SK-MEL-5 (cell line): Measurements from ENCODE around the gene SPSB3. TPM values are rescaled to one million over a fixed set of nuclear protein-coding genes. Genes with fewer than 3 reads are reported as not detected.
"Not testable (repeated sequence)": the region's sequence is repeated elsewhere in the genome, so short reads cannot be mapped to it uniquely, and the experiment has no call there.

Experiments used
- DNase-seq: peaks from one replicate; pipeline ENCODE4 v3.0.0-alpha.2; 2016; ENCODE audit warnings: low read depth, low spot score
- in situ Hi-C: cut with HindIII; loops from 2 replicates; pipeline ENCODE4 v1.10.0; 2016; ENCODE audit warnings: low sequenced_read_pairs, high pct_unique_total_duplicates, low pct_unique_long_range_greater_than_20kb
- small RNA-seq, 2 experiments: library from RNA; depleted of rRNA; stranded (forward); fragments of <200 nt; gene quantifications; one replicate each; pipeline ENCODE3, GENCODE V24; 2014
- total RNA-seq: library from RNA; depleted of rRNA; stranded (reverse); fragments of >200 nt; shearing (Covaris generic); gene quantifications from 2 replicates; pipeline ENCODE4 v1.2.3, GENCODE V29; 2014; rRNA removed

Gene SPSB3
- total RNA-seq, 1 experiment from 2014 or later, result 13.1 TPM

GRCh38 chr16:1734816-1735215 lies 47.6 kb downstream of the SPSB3 start:
- in situ Hi-C loops, result no loop called here
- no peak for DNase-seq

- DNase-seq, result no peak
- in situ Hi-C loops, result no loop called here
Observed at GRCh38 chr16:1734123-1734522, 48.2 kb downstream of the SPSB3 start.

- DNase-seq, result not testable (repeated sequence)
Observed at GRCh38 chr16:1732551-1732987, 49.8 kb downstream of the SPSB3 start.

GRCh38 chr16:1732071-1732470 lies 50.3 kb downstream of the SPSB3 start:
- in situ Hi-C loops, result no loop called here
- DNase-seq, result no peak

More at GRCh38 chr16:1732551-1732987, 49.8 kb downstream of the SPSB3 start:
- in situ Hi-C loops, result not testable (repeated sequence)

- DNase-seq, result no peak
- in situ Hi-C loops, result no loop called here
Observed at GRCh38 chr16:1731603-1732002, 50.8 kb downstream of the SPSB3 start.

GRCh38 chr16:1731073-1731472 lies 51.3 kb downstream of the SPSB3 start:
- in situ Hi-C loops, result no loop called here
- no peak for DNase-seq

- in situ Hi-C loops, result no loop called here
- DNase-seq, result no peak
Observed at GRCh38 chr16:1729445-1729844, 52.9 kb downstream of the SPSB3 start.

- no peak for DNase-seq
- in situ Hi-C loops, result no loop called here
Observed at GRCh38 chr16:1729026-1729425, 53.3 kb downstream of the SPSB3 start.

- DNase-seq, result no peak
- in situ Hi-C loops, result no loop called here
Observed at GRCh38 chr16:1727651-1728624, 54.4 kb downstream of the SPSB3 start.

Small RNA genes within 50 kb of the gene (small RNA-seq; reads per million reads assigned to genes)
- gene MIR3177, result 0.02 to 1.1 reads per million in 2 experiments

Other genes starting within 250 kb of the SPSB3 start
- not detected in 2 replicates for gene TMEM204, start 248.9 kb downstream of the SPSB3 start, total RNA-seq
- 4.9 and 6.7 TPM in 2 replicates for gene IFT140, start 170.5 kb downstream of the SPSB3 start, total RNA-seq
- gene CRAMP1, start 170.2 kb downstream of the SPSB3 start, total RNA-seq, result 4.7 and 5.4 TPM in 2 replicates
- 45.5 and 48.5 TPM in 2 replicates for gene JPT2, start 104.3 kb downstream of the SPSB3 start, total RNA-seq
- 19.3 and 20.3 TPM in 2 replicates for gene MAPK8IP3, start 76.4 kb downstream of the SPSB3 start, total RNA-seq
- gene NME3, start 11.0 kb downstream of the SPSB3 start, total RNA-seq, result 12.2 and 12.9 TPM in 2 replicates
- gene EME2, start 9.8 kb downstream of the SPSB3 start, total RNA-seq, result 4.3 and 8.6 TPM in 2 replicates
- gene MRPS34, start 9.4 kb downstream of the SPSB3 start, total RNA-seq, result 102 TPM in 2 replicates
- gene NUBP2, start 389 bp upstream of the SPSB3 start, total RNA-seq, result 57.9 and 58.1 TPM in 2 replicates
- gene IGFALS, start 11.1 kb upstream of the SPSB3 start, total RNA-seq, result not detected in 2 replicates
- 41.3 and 50.9 TPM in 2 replicates for gene HAGH, start 44.3 kb upstream of the SPSB3 start, total RNA-seq
- 75.3 and 96.5 TPM in 2 replicates for gene FAHD1, start 44.6 kb upstream of the SPSB3 start, total RNA-seq
- gene MEIOB, start 89.6 kb upstream of the SPSB3 start, total RNA-seq, result 0.48 TPM in 1 of 2 replicates, not detected in the other
- not detected in 2 replicates for gene HS3ST6, start 135.8 kb upstream of the SPSB3 start, total RNA-seq
- gene MSRB1, start 160.6 kb upstream of the SPSB3 start, total RNA-seq, result 17.2 and 23.6 TPM in 2 replicates
- not detected in 2 replicates for gene RPL3L, start 172.1 kb upstream of the SPSB3 start, total RNA-seq
- 234 and 241 TPM in 2 replicates for gene NDUFB10, start 177.0 kb upstream of the SPSB3 start, total RNA-seq
- 2,672 and 2,687 TPM in 2 replicates for gene RPS2, start 182.3 kb upstream of the SPSB3 start, total RNA-seq
- gene RNF151, start 184.3 kb upstream of the SPSB3 start, total RNA-seq, result not detected in 2 replicates
- gene TBL3, start 189.5 kb upstream of the SPSB3 start, total RNA-seq, result 26.5 and 27.9 TPM in 2 replicates
- gene NOXO1, start 198.9 kb upstream of the SPSB3 start, total RNA-seq, result not detected in 2 replicates
- 29.2 and 33.9 TPM in 2 replicates for gene GFER, start 201.6 kb upstream of the SPSB3 start, total RNA-seq
- gene SYNGR3, start 207.4 kb upstream of the SPSB3 start, total RNA-seq, result 0.37 and 1.5 TPM in 2 replicates
- 10.4 and 10.7 TPM in 2 replicates for gene ZNF598, start 227.2 kb upstream of the SPSB3 start, total RNA-seq
- gene NPW, start 237.2 kb upstream of the SPSB3 start, total RNA-seq, result 0.55 TPM in 1 of 2 replicates, not detected in the other
- gene NHERF2, start 244.3 kb upstream of the SPSB3 start, total RNA-seq, result 7.0 and 9.3 TPM in 2 replicates